ENCODE measurements around the gene ALKBH8. TPM values are rescaled to one million over a fixed set of nuclear protein-coding genes. Genes with fewer than 3 reads are reported as not detected.
"Not testable (repeated sequence)": the region's sequence is repeated elsewhere in the genome, so short reads cannot be mapped to it uniquely, and the experiment has no call there.

Gene ALKBH8
- polyA plus RNA-seq, 2 donors, result 2.4 to 3.5 TPM

GRCh38 chr11:107577346-107577711 is 11.8 kb upstream of the ALKBH8 start:
- WGBS, 2 donors, result 76 to 82% methylated on average over 6 of the region's 6 CpGs
- Histone ChIP-seq H3K36me3 (ENCODE audit: control insufficient read depth in 2 of 2, insufficient read depth in 2 of 2, low read length in 1 of 2) (no peaks in the 10 kb centered on the region), H3K4me1 (ENCODE audit: control insufficient read depth in 2 of 2, insufficient read depth in 2 of 2, low read length in 1 of 2) (no peaks in the 10 kb centered on the region), H3K27me3 (ENCODE audit: control insufficient read depth in 1 of 2, insufficient read depth in 2 of 2, low read length in 2 of 2) (no peaks in the 10 kb centered on the region), H3K9me3 (ENCODE audit: control insufficient read depth in 2 of 2, insufficient read depth in 1 of 2, low read depth in 1 of 2, low read length in 1 of 2) (no peaks in the 10 kb centered on the region), H3K27ac (ENCODE audit: low read depth in 2 of 2, low read length in 1 of 2) (no peak overlapping the region), H3K4me3 (ENCODE audit: low read depth in 1 of 2, low read length in 2 of 2) (no peak overlapping the region)

GRCh38 chr11:107576497-107577345 is 11.2 kb upstream of the ALKBH8 start:
- H3K27ac ChIP-seq (ENCODE audit: low read depth in 2 of 2, low read length in 1 of 2); H3K9me3 ChIP-seq (ENCODE audit: control insufficient read depth in 2 of 2, insufficient read depth in 1 of 2, low read depth in 1 of 2, low read length in 1 of 2); H3K36me3 ChIP-seq (ENCODE audit: control insufficient read depth in 2 of 2, insufficient read depth in 2 of 2, low read length in 1 of 2); H3K27me3 ChIP-seq (ENCODE audit: control insufficient read depth in 1 of 2, insufficient read depth in 2 of 2, low read length in 2 of 2); H3K4me3 ChIP-seq (ENCODE audit: low read depth in 1 of 2, low read length in 2 of 2); H3K4me1 ChIP-seq (ENCODE audit: control insufficient read depth in 2 of 2, insufficient read depth in 2 of 2, low read length in 1 of 2): not testable (repeated sequence)
- 23% methylated on average over 2 of the region's 2 CpGs for WGBS, 2 donors

GRCh38 chr11:107573438-107573837 is 7.9 kb upstream of the ALKBH8 start:
- WGBS, 2 donors, result 61 to 71% methylated on average over 1 of the region's 1 CpG
- Histone ChIP-seq H3K4me3 (ENCODE audit: low read depth in 1 of 2, low read length in 2 of 2) (no peak overlapping the region), H3K27me3 (ENCODE audit: control insufficient read depth in 1 of 2, insufficient read depth in 2 of 2, low read length in 2 of 2) (no peaks in the 10 kb centered on the region), H3K4me1 (ENCODE audit: control insufficient read depth in 2 of 2, insufficient read depth in 2 of 2, low read length in 1 of 2) (no peaks in the 10 kb centered on the region), H3K36me3 (ENCODE audit: control insufficient read depth in 2 of 2, insufficient read depth in 2 of 2, low read length in 1 of 2) (no peaks in the 10 kb centered on the region), H3K27ac (ENCODE audit: low read depth in 2 of 2, low read length in 1 of 2) (no peak overlapping the region), H3K9me3 (ENCODE audit: control insufficient read depth in 2 of 2, insufficient read depth in 1 of 2, low read depth in 1 of 2, low read length in 1 of 2) (no peaks in the 10 kb centered on the region)

- no peak overlapping the region for H3K4me3 ChIP-seq (ENCODE audit: low read depth in 1 of 2, low read length in 2 of 2)
- H3K27me3 ChIP-seq (ENCODE audit: control insufficient read depth in 1 of 2, insufficient read depth in 2 of 2, low read length in 2 of 2), result no peaks in the 10 kb centered on the region
- H3K27ac ChIP-seq (ENCODE audit: low read depth in 2 of 2, low read length in 1 of 2), result no peak overlapping the region
- 83 to 86% methylated on average over 12 of the region's 12 CpGs for WGBS, 2 donors
- no peaks in the 10 kb centered on the region for H3K9me3 ChIP-seq (ENCODE audit: control insufficient read depth in 2 of 2, insufficient read depth in 1 of 2, low read depth in 1 of 2, low read length in 1 of 2)
- H3K36me3 ChIP-seq (ENCODE audit: control insufficient read depth in 2 of 2, insufficient read depth in 2 of 2, low read length in 1 of 2), result no peaks in the 10 kb centered on the region
- no peaks in the 10 kb centered on the region for H3K4me1 ChIP-seq (ENCODE audit: control insufficient read depth in 2 of 2, insufficient read depth in 2 of 2, low read length in 1 of 2)
Observed at GRCh38 chr11:107570015-107570414, 4.5 kb upstream of the ALKBH8 start.

- 68 to 71% methylated on average over 5 of the region's 5 CpGs for WGBS, 2 donors
Observed at GRCh38 chr11:107567739-107568335, 2.3 kb upstream of the ALKBH8 start.

GRCh38 chr11:107566569-107566968 is 1.0 kb upstream of the ALKBH8 start:
- no peaks in the 10 kb centered on the region for H3K27me3 ChIP-seq (ENCODE audit: control insufficient read depth in 1 of 2, insufficient read depth in 2 of 2, low read length in 2 of 2)
- WGBS, 2 donors, result 86 to 89% methylated on average over 2 of the region's 2 CpGs
- no peaks in the 10 kb centered on the region for H3K36me3 ChIP-seq (ENCODE audit: control insufficient read depth in 2 of 2, insufficient read depth in 2 of 2, low read length in 1 of 2)

More at GRCh38 chr11:107567739-107568335, 2.3 kb upstream of the ALKBH8 start:
- H3K27ac ChIP-seq (ENCODE audit: low read depth in 2 of 2, low read length in 1 of 2), result no peak overlapping the region
- H3K36me3 ChIP-seq (ENCODE audit: control insufficient read depth in 2 of 2, insufficient read depth in 2 of 2, low read length in 1 of 2), result no peaks in the 10 kb centered on the region
- H3K9me3 ChIP-seq (ENCODE audit: control insufficient read depth in 2 of 2, insufficient read depth in 1 of 2, low read depth in 1 of 2, low read length in 1 of 2), result no peaks in the 10 kb centered on the region
- H3K27me3 ChIP-seq (ENCODE audit: control insufficient read depth in 1 of 2, insufficient read depth in 2 of 2, low read length in 2 of 2), result no peaks in the 10 kb centered on the region
- no peaks in the 10 kb centered on the region for H3K4me1 ChIP-seq (ENCODE audit: control insufficient read depth in 2 of 2, insufficient read depth in 2 of 2, low read length in 1 of 2)
- H3K4me3 ChIP-seq (ENCODE audit: low read depth in 1 of 2, low read length in 2 of 2), result no peak overlapping the region

GRCh38 chr11:107565955-107566501 is 493 bp upstream of the ALKBH8 start:
- 59 to 62% methylated on average over 9 of the region's 9 CpGs for WGBS, 2 donors
- not testable (repeated sequence) for H3K27me3 ChIP-seq (ENCODE audit: control insufficient read depth in 1 of 2, insufficient read depth in 2 of 2, low read length in 2 of 2); H3K9me3 ChIP-seq (ENCODE audit: control insufficient read depth in 2 of 2, insufficient read depth in 1 of 2, low read depth in 1 of 2, low read length in 1 of 2); H3K4me1 ChIP-seq (ENCODE audit: control insufficient read depth in 2 of 2, insufficient read depth in 2 of 2, low read length in 1 of 2); H3K36me3 ChIP-seq (ENCODE audit: control insufficient read depth in 2 of 2, insufficient read depth in 2 of 2, low read length in 1 of 2)
- peak overlapping the region; percentile 77 to 95 for H3K27ac ChIP-seq (ENCODE audit: low read depth in 2 of 2, low read length in 1 of 2)
- peak overlapping the region; percentile 87 to 97 for H3K4me3 ChIP-seq (ENCODE audit: low read depth in 1 of 2, low read length in 2 of 2)

More at GRCh38 chr11:107566569-107566968, 1.0 kb upstream of the ALKBH8 start:
- H3K27ac ChIP-seq (ENCODE audit: low read depth in 2 of 2, low read length in 1 of 2), result no peak overlapping the region
- H3K9me3 ChIP-seq (ENCODE audit: control insufficient read depth in 2 of 2, insufficient read depth in 1 of 2, low read depth in 1 of 2, low read length in 1 of 2), result no peaks in the 10 kb centered on the region
- H3K4me3 ChIP-seq (ENCODE audit: low read depth in 1 of 2, low read length in 2 of 2), result no peak overlapping the region
- no peaks in the 10 kb centered on the region for H3K4me1 ChIP-seq (ENCODE audit: control insufficient read depth in 2 of 2, insufficient read depth in 2 of 2, low read length in 1 of 2)

GRCh38 chr11:107564877-107565218 is 687 bp downstream of the ALKBH8 start:
- H3K4me1 ChIP-seq (ENCODE audit: control insufficient read depth in 2 of 2, insufficient read depth in 2 of 2, low read length in 1 of 2), result no peaks in the 10 kb centered on the region
- no peaks in the 10 kb centered on the region for H3K36me3 ChIP-seq (ENCODE audit: control insufficient read depth in 2 of 2, insufficient read depth in 2 of 2, low read length in 1 of 2)
- WGBS, 2 donors, result 12 to 16% methylated on average over 6 of the region's 6 CpGs
- peak overlapping the region; percentile 87 to 97 for H3K4me3 ChIP-seq (ENCODE audit: low read depth in 1 of 2, low read length in 2 of 2)
- H3K27me3 ChIP-seq (ENCODE audit: control insufficient read depth in 1 of 2, insufficient read depth in 2 of 2, low read length in 2 of 2), result no peaks in the 10 kb centered on the region
- H3K9me3 ChIP-seq (ENCODE audit: control insufficient read depth in 2 of 2, insufficient read depth in 1 of 2, low read depth in 1 of 2, low read length in 1 of 2), result no peaks in the 10 kb centered on the region
- peak overlapping the region; percentile 77 to 95 for H3K27ac ChIP-seq (ENCODE audit: low read depth in 2 of 2, low read length in 1 of 2)

GRCh38 chr11:107563702-107564101 is 1.8 kb downstream of the ALKBH8 start:
- Histone ChIP-seq H3K36me3 (ENCODE audit: control insufficient read depth in 2 of 2, insufficient read depth in 2 of 2, low read length in 1 of 2) (no peaks in the 10 kb centered on the region), H3K4me3 (ENCODE audit: low read depth in 1 of 2, low read length in 2 of 2) (no peak overlapping the region), H3K9me3 (ENCODE audit: control insufficient read depth in 2 of 2, insufficient read depth in 1 of 2, low read depth in 1 of 2, low read length in 1 of 2) (no peaks in the 10 kb centered on the region), H3K4me1 (ENCODE audit: control insufficient read depth in 2 of 2, insufficient read depth in 2 of 2, low read length in 1 of 2) (no peaks in the 10 kb centered on the region), H3K27me3 (ENCODE audit: control insufficient read depth in 1 of 2, insufficient read depth in 2 of 2, low read length in 2 of 2) (no peaks in the 10 kb centered on the region), H3K27ac (ENCODE audit: low read depth in 2 of 2, low read length in 1 of 2) (peak overlapping the region in 1 of 2 donors; percentile 38)
- WGBS, 2 donors, result 2 to 10% methylated on average over 2 of the region's 2 CpGs

Measured in esophagus (tissue), 2 donors.